Endothelial cell of umbilical vein (primary cell): ENCODE measurements around the gene TUBB4B. TPM values are rescaled to one million over a fixed set of nuclear protein-coding genes. Genes with fewer than 3 reads are reported as not detected.
A peak's percentile ranks its signal among the peaks of the same experiment; 100 is the strongest.

Experiments used
- Bru-seq: library from RNA; stranded (reverse); fragments of 400-500 nt; gene quantifications from one replicate; lab custom pipeline; 2021; lab: Mats Ljungman, UMichigan
- BruChase-seq, 2 experiments: library from RNA; stranded (reverse); fragments of 400-500 nt; gene quantifications; one replicate each; lab custom pipeline; 2021; lab: Mats Ljungman, UMichigan
- BruUV-seq: library from RNA; stranded (reverse); fragments of 400-500 nt; replicated peaks from 2 replicates; lab custom pipeline; 2021; lab: Mats Ljungman, UMichigan
- CTCF ChIA-PET: fragments of 300-600, 350-600 bp; sonication (Branson Sonifier 250); formaldehyde crosslinking; loops from one replicate; lab custom pipeline; 2021; ENCODE audit warnings: antibody characterized with exemption, inconsistent platforms; lab: Charles Lee
- POLR2A ChIA-PET: fragments of 300-600, 350-600 bp; sonication (Branson Sonifier 250); formaldehyde crosslinking; loops from one replicate; lab custom pipeline; 2021; ENCODE audit warnings: antibody characterized with exemption, inconsistent platforms; lab: Charles Lee
- DNase-seq: peaks from one replicate; pipeline ENCODE4 v3.0.0-alpha.2; 2011; ENCODE audit warnings: low read depth, low spot score
- FAIRE-seq: peaks from 2 replicates; lab custom pipeline; 2011; peaks lifted over from hg19 to GRCh38; lab: Jason Lieb, UNC
- H2AFZ ChIP-seq: 2 replicates; pipeline ENCODE4 v1.6.0; 2012; ENCODE audit warnings: low read depth, low read length, control low read depth, inconsistent platforms
- H3K27ac ChIP-seq: 2 replicates; pipeline ENCODE4 v1.5.1; 2011; ENCODE audit warnings: low read depth, mild to moderate bottlenecking, control low read depth, low read length, moderate library complexity; ENCODE audit not compliant: insufficient read depth
- H3K27me3 ChIP-seq, 2 experiments: 2 replicates each; pipeline versions ENCODE4 v1.6.0 to v1.6.1; 2011; ENCODE audit warnings: low read length in 2 of 2, mixed read lengths in 1 of 2; ENCODE audit not compliant: control insufficient read depth in 2 of 2, insufficient read depth in 2 of 2
- H3K36me3 ChIP-seq, 2 experiments: 2 replicates in 1 of 2; 3 replicates in 1 of 2; pipeline ENCODE4 v1.5.1; 2011; ENCODE audit warnings: low read length in 2 of 2, mild to moderate bottlenecking in 1 of 2, moderate library complexity in 1 of 2; ENCODE audit not compliant: control insufficient read depth in 2 of 2, insufficient read depth in 2 of 2; ENCODE audit errors: extremely low read depth in 1 of 2
- H3K4me1 ChIP-seq: 3 replicates; pipeline ENCODE4 v1.5.1; 2011; ENCODE audit warnings: mild to moderate bottlenecking, low read length; ENCODE audit not compliant: control insufficient read depth, insufficient read depth; ENCODE audit errors: extremely low read depth
- H3K4me2 ChIP-seq: 2 replicates; pipeline ENCODE4 v1.6.1; 2011; ENCODE audit warnings: low read length, control low read depth, mixed read lengths; ENCODE audit not compliant: insufficient read depth
- H3K4me3 ChIP-seq, 3 experiments: fragments of 200-600 bp in 1 of 3; sonication (generic), shearing (Covaris generic) in 1 of 3; replicated peaks in 1 of 3; 2 replicates each; pipeline ENCODE4 v1.5.1; 2011 to 2016; ENCODE audit warnings: control low read depth in 3 of 3, low read length in 3 of 3, mild to moderate bottlenecking in 2 of 3, inconsistent platforms in 1 of 3, low read depth in 1 of 3, moderate library complexity in 1 of 3; ENCODE audit not compliant: insufficient read depth in 1 of 3
- H3K79me2 ChIP-seq: 2 replicates; pipeline ENCODE4 v1.6.0; 2012; ENCODE audit warnings: low read length, inconsistent platforms; ENCODE audit not compliant: control insufficient read depth, insufficient read depth
- H3K9ac ChIP-seq: replicated peaks from 2 replicates; pipeline ENCODE3; 2011; ENCODE audit warnings: low read length, control low read depth; ENCODE audit not compliant: insufficient read depth; ENCODE audit errors: extremely low read depth
- H3K9me1 ChIP-seq: replicated peaks from 3 replicates; pipeline ENCODE4 v1.6.0; 2011; ENCODE audit warnings: mild to moderate bottlenecking, low read length; ENCODE audit not compliant: control insufficient read depth, insufficient read depth; ENCODE audit errors: extremely low read depth
- H3K9me3 ChIP-seq: replicated peaks from 2 replicates; pipeline ENCODE4 v1.5.1; 2012; ENCODE audit warnings: low read length, inconsistent platforms; ENCODE audit not compliant: control insufficient read depth, insufficient read depth
- H4K20me1 ChIP-seq: replicated peaks from 2 replicates; pipeline ENCODE3; 2011; ENCODE audit warnings: mild to moderate bottlenecking, low read length; ENCODE audit not compliant: control insufficient read depth, insufficient read depth; ENCODE audit errors: extremely low read depth
- EZH2 ChIP-seq: IDR thresholded peaks from 2 replicates; pipeline ENCODE4 v1.6.1; 2012; ENCODE audit warnings: borderline replicate concordance, low read depth, mild to moderate bottlenecking, moderate library complexity, low read length, inconsistent platforms; ENCODE audit not compliant: severe bottlenecking
- FOS ChIP-seq: IDR thresholded peaks from 2 replicates; pipeline ENCODE4 v1.6.1; 2011; ENCODE audit warnings: mild to moderate bottlenecking, low read length, moderate library complexity, borderline replicate concordance; ENCODE audit not compliant: insufficient read depth
- GATA2 ChIP-seq: IDR thresholded peaks from 2 replicates; pipeline ENCODE4 v1.7.0; 2011; ENCODE audit warnings: low read depth, mild to moderate bottlenecking, moderate library complexity, mixed read lengths, low read length; ENCODE audit not compliant: insufficient read length, insufficient read depth
- JUN ChIP-seq: IDR thresholded peaks from 2 replicates; pipeline ENCODE4 v1.6.1; 2011; ENCODE audit warnings: borderline replicate concordance, low read depth; ENCODE audit not compliant: insufficient read length, insufficient read depth
- MYC ChIP-seq: IDR thresholded peaks from one replicate; pipeline ENCODE4 v1.6.1; 2011; ENCODE audit warnings: mild to moderate bottlenecking, low read depth, low read length
- POLR2A ChIP-seq: IDR thresholded peaks from 2 replicates; pipeline ENCODE4 v1.6.1; 2012; ENCODE audit warnings: low read depth, mild to moderate bottlenecking, control low read depth, low read length
- POLR2AphosphoS5 ChIP-seq: IDR thresholded peaks from 2 replicates; pipeline ENCODE4 v1.6.1; 2012; ENCODE audit warnings: low read depth, mild to moderate bottlenecking, control low read depth, low read length, moderate library complexity; ENCODE audit not compliant: insufficient read depth
- dilution Hi-C: fragments of 300-500 bp; cut with MboI; formaldehyde crosslinking; loops from one replicate; pipeline ENCODE4 v1.15.0; 2019; ENCODE audit warnings: low sequenced_read_pairs; ENCODE audit not compliant: extremely low pct_ligation_motif_present
- intact Hi-C: fragments of 100-400 bp; cut with micrococcal nuclease; formaldehyde crosslinking; loops from one replicate; pipeline ENCODE4 v1.10.0; 2022
- long read RNA-seq: library from polyadenylated mRNA; stranded (forward); transcript quantifications from one replicate; pipeline ENCODE4 v2.0.0, GENCODE V29; 2021
- polyA minus RNA-seq, 3 experiments: library from RNA; depleted of rRNA, polyadenylated mRNA; stranded (reverse); fragments of >200 nt; gene quantifications; 1 replicate in 1 of 3; 2 replicates in 2 of 3; pipeline ENCODE4 v1.2.3, GENCODE V29; 2011
- polyA plus RNA-seq, 4 experiments: library from polyadenylated mRNA; depleted of rRNA in 3 of 4; stranded (reverse) in 3 of 4; unstranded in 1 of 4; fragments of >200 nt; gene quantifications; 2 replicates each; pipeline versions ENCODE4 v1.2.1 to v1.2.3, GENCODE V29; 2011 to 2012; ENCODE audit warnings: missing spikeins in 1 of 4
- total RNA-seq: library from RNA; stranded (reverse); gene quantifications from 2 replicates; pipeline ENCODE4 v1.2.3, GENCODE V29; 2021
- TF ChIP-seq, protein P1 (sequence below): IDR thresholded peaks from 2 replicates; pipeline ENCODE4 v1.6.1; 2011; ENCODE audit not compliant: insufficient read depth, insufficient read length
- TF ChIP-seq, protein P2 (sequence below), 2 donors: IDR thresholded peaks; 1 replicate in 1 of 2; 2 replicates in 1 of 2; pipeline ENCODE4 v1.5.1; 2011; ENCODE audit warnings: low read length in 2 of 2, mild to moderate bottlenecking in 2 of 2, moderate library complexity in 2 of 2, control low read depth in 1 of 2, inconsistent platforms in 1 of 2, low read depth in 1 of 2; ENCODE audit not compliant: insufficient read depth in 1 of 2; ENCODE audit errors: extremely low read depth in 1 of 2

TUBB4B gene
- 546 and 558 TPM in 2 replicates for total RNA-seq
- polyA plus RNA-seq = 418 and 439 TPM in 2 replicates
- polyA plus RNA-seq (2011; cell fraction: cytosol; rRNA removed) = 440 and 482 TPM in 2 replicates
- 302 and 352 TPM in 2 replicates for polyA plus RNA-seq (2011; cell fraction: nucleus; rRNA removed)
- polyA plus RNA-seq (2012) = 344 and 522 TPM in 2 replicates
- polyA minus RNA-seq = 231 and 299 TPM in 2 replicates
- 405 TPM for polyA minus RNA-seq (2011; cell fraction: cytosol; rRNA and poly(A)+ RNA removed)
- polyA minus RNA-seq (2011; cell fraction: nucleus; rRNA and poly(A)+ RNA removed) = 104 and 126 TPM in 2 replicates
- percentile 96 among the genes with signal in this experiment for Bru-seq, nascent RNA
- BruChase-seq, experiment 1, labeled RNA remaining after a 6-hour chase = percentile 99 among the genes with signal in this experiment
- BruChase-seq, experiment 2, labeled RNA remaining after a 2-hour chase = percentile 99 among the genes with signal in this experiment
- long read RNA-seq, transcript TUBB4B-201 (4 exons, 1,637 nt) = major isoform, 759 of 2,437 reads
- long read RNA-seq, partial matches to known transcripts = 1,672 of 2,437 reads
- long read RNA-seq, other reads (novel, unspliced or antisense) = 6 of 2,437 reads

DNA sequence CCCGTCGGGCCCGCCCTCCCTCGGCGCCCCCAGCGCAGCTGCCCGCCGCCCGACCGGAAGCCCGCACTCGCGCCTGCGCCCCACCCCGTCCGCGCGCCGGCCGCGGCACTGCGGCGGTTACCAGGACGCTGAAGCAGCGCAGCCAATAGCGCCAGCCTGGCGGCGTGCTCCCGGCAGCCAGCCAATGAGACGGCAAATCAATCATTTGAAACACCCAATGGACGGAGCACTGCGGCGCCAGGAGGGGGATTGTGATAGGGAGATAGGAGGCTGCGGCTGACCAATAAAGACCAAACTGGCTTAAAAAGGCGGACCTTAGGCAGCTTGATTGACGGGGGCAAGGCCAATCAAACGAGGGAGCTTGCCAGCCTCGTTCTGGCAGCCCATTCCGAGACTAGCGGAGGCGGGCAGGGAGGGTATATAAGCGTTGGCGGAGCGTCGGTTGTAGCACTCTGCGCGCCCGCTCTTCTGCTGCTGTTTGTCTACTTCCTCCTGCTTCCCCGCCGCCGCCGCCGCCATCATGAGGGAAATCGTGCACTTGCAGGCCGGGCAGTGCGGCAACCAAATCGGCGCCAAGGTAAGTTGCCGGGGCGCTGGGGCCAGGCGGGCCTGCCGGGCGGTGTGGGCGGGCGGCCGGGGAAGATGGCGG, at the start of gene TUBB4B:
TUBB4B (plus strand) TSS at position 447 of the 649 bp plus-strand sequence; CDS start at position 521, 74 bp downstream.
- intact Hi-C loops (loop anchor here (1.0 to 2.0 kb wide), 4 partner anchors 14 to 40 kb away; partner anchors contain the start of genes NELFB, TOR4A and TPRN), dilution Hi-C loops (no loop called here)
- Histone ChIP-seq H3K79me2 (peaks cover 25% of the 10 kb centered on the region), H3K9me1 (no peaks in the 10 kb centered on the region), H3K4me3 (peak within 1 kb of the TSS; percentile 70 to 76 (median 73)), H4K20me1 (no peaks in the 10 kb centered on the region), H3K9me3 (no peaks in the 10 kb centered on the region), H3K27me3 (no peaks in the 10 kb centered on the region), H3K4me1 (peaks cover 13% of the 10 kb centered on the region), H2AFZ (peak within 1 kb of the TSS; percentile 57), H3K27ac (peak within 1 kb of the TSS; percentile 71), H3K36me3 (peaks cover 6 to 16% of the 10 kb centered on the region in 2 experiments), H3K9ac (peak within 1 kb of the TSS; percentile 66), H3K4me2 (peak within 1 kb of the TSS; percentile 85)
- ChIA-PET CTCF (interaction anchor here (1.0 to 2.1 kb wide), 7 partner anchors 13 to 194 kb away, joined by 3 to 7 read pairs (median 4); partner anchors contain the start of genes DPP7, NELFB and RNF224), POLR2A (interaction anchor here (0.6 to 5.0 kb wide), 26 partner anchors 9 to 431 kb away, joined by 3 to 66 read pairs (median 4); partner anchors contain the start of genes ANAPC2, MAN1B1, NELFB and PAXX)
- peak; percentile 99 for FAIRE-seq
- no peak for TF ChIP-seq MYC
- TF ChIP-seq FOS = no peak
- TF ChIP-seq POLR2AphosphoS5 = peak; percentile 100
- TF ChIP-seq JUN = no peak
- TF ChIP-seq POLR2A = peak; percentile 99
- TF ChIP-seq, protein P1, sequence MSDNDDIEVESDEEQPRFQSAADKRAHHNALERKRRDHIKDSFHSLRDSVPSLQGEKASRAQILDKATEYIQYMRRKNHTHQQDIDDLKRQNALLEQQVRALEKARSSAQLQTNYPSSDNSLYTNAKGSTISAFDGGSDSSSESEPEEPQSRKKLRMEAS = no peak
- TF ChIP-seq EZH2 = no peak
- TF ChIP-seq, protein P2, sequence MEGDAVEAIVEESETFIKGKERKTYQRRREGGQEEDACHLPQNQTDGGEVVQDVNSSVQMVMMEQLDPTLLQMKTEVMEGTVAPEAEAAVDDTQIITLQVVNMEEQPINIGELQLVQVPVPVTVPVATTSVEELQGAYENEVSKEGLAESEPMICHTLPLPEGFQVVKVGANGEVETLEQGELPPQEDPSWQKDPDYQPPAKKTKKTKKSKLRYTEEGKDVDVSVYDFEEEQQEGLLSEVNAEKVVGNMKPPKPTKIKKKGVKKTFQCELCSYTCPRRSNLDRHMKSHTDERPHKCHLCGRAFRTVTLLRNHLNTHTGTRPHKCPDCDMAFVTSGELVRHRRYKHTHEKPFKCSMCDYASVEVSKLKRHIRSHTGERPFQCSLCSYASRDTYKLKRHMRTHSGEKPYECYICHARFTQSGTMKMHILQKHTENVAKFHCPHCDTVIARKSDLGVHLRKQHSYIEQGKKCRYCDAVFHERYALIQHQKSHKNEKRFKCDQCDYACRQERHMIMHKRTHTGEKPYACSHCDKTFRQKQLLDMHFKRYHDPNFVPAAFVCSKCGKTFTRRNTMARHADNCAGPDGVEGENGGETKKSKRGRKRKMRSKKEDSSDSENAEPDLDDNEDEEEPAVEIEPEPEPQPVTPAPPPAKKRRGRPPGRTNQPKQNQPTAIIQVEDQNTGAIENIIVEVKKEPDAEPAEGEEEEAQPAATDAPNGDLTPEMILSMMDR (IDR thresholded peaks at IDR 0.05; ENCODE audit: extremely low read depth in 1 of 2, insufficient read depth in 1 of 2, low read depth in 1 of 2, low read length in 2 of 2) = no peak
- TF ChIP-seq GATA2 = no peak
- DNase-seq = peak; percentile 100
- no TSS peak for BruUV-seq
